H9 (cell line): ENCODE measurements around the gene SLC16A3. TPM values are rescaled to one million over a fixed set of nuclear protein-coding genes. Genes with fewer than 3 reads are reported as not detected.

Experiments used
- DNase-seq: peaks from one replicate; pipeline ENCODE4 v3.0.0-alpha.2; 2017
- H2AFZ ChIP-seq: one replicate; pipeline ENCODE4 v1.6.1; 2013; ENCODE audit warnings: mild to moderate bottlenecking, low read length, control low read depth, moderate library complexity
- H2AK5ac ChIP-seq: 2 replicates; pipeline ENCODE4 v1.6.1; 2013; ENCODE audit warnings: low read length, control low read depth, mixed read lengths; ENCODE audit not compliant: insufficient read length
- H2BK120ac ChIP-seq: one replicate; pipeline ENCODE4 v1.6.1; 2013; ENCODE audit warnings: low read depth, mild to moderate bottlenecking, low read length, control low read depth, inconsistent platforms; ENCODE audit not compliant: poor library complexity, severe bottlenecking
- H2BK12ac ChIP-seq: 2 replicates; pipeline ENCODE4 v1.6.1; 2013; ENCODE audit warnings: low read length, control low read depth, mixed read lengths, low read depth; ENCODE audit not compliant: insufficient read length
- H2BK15ac ChIP-seq: 2 replicates; pipeline ENCODE4 v1.6.1; 2013; ENCODE audit warnings: low read depth, low read length, control low read depth
- H2BK20ac ChIP-seq: one replicate; pipeline ENCODE4 v1.6.1; 2013; ENCODE audit warnings: low read depth, mild to moderate bottlenecking, low read length, control low read depth, inconsistent platforms; ENCODE audit not compliant: poor library complexity, severe bottlenecking
- H2BK5ac ChIP-seq: 2 replicates; pipeline ENCODE4 v1.6.1; 2013; ENCODE audit warnings: low read length, control low read depth, mixed read lengths; ENCODE audit not compliant: insufficient read length
- H3K14ac ChIP-seq: 2 replicates; pipeline ENCODE4 v1.6.1; 2013; ENCODE audit warnings: low read length, control low read depth; ENCODE audit not compliant: insufficient read depth
- H3K18ac ChIP-seq: 2 replicates; pipeline ENCODE4 v1.6.1; 2013; ENCODE audit warnings: low read depth, mild to moderate bottlenecking, mixed read lengths, low read length, control low read depth; ENCODE audit not compliant: insufficient read length
- H3K23ac ChIP-seq: 2 replicates; pipeline ENCODE4 v1.6.1; 2013; ENCODE audit warnings: low read length, control low read depth, mixed read lengths, low read depth; ENCODE audit not compliant: insufficient read length
- H3K23me2 ChIP-seq: 2 replicates; pipeline ENCODE4 v1.6.1; 2013; ENCODE audit warnings: low read depth, mild to moderate bottlenecking, mixed read lengths, low read length, control low read depth; ENCODE audit not compliant: insufficient read length, poor library complexity, severe bottlenecking
- H3K27ac ChIP-seq: 2 replicates; pipeline ENCODE4 v1.5.1; 2013; ENCODE audit warnings: low read length, control low read depth, mixed read lengths, low read depth; ENCODE audit not compliant: insufficient read length
- H3K27me3 ChIP-seq: 2 replicates; pipeline ENCODE4 v1.6.1; 2013; ENCODE audit warnings: low read length, control low read depth, inconsistent platforms; ENCODE audit not compliant: insufficient read depth
- H3K4ac ChIP-seq: 2 replicates; pipeline ENCODE4 v1.6.1; 2013; ENCODE audit warnings: low read depth, mild to moderate bottlenecking, control low read depth, inconsistent platforms, low read length, moderate library complexity
- H3K4me1 ChIP-seq: 2 replicates; pipeline ENCODE4 v1.6.1; 2013; ENCODE audit warnings: low read length, control low read depth, inconsistent platforms; ENCODE audit not compliant: insufficient read depth
- H3K4me2 ChIP-seq: 2 replicates; pipeline ENCODE4 v1.6.1; 2013; ENCODE audit warnings: low read length, control low read depth, mixed read lengths; ENCODE audit not compliant: insufficient read length, insufficient read depth
- H3K56ac ChIP-seq: 2 replicates; pipeline ENCODE4 v1.6.1; 2013; ENCODE audit warnings: low read depth, mild to moderate bottlenecking, mixed read lengths, low read length, control low read depth; ENCODE audit not compliant: insufficient read length
- H3K79me1 ChIP-seq: 2 replicates; pipeline ENCODE4 v1.6.1; 2013; ENCODE audit warnings: low read depth, mild to moderate bottlenecking, moderate library complexity, low read length, control low read depth, inconsistent platforms; ENCODE audit not compliant: insufficient read depth, poor library complexity, severe bottlenecking
- H3K79me2 ChIP-seq: 2 replicates; pipeline ENCODE4 v1.6.1; 2013; ENCODE audit warnings: low read length, control low read depth, inconsistent platforms; ENCODE audit not compliant: insufficient read depth
- H3K9ac ChIP-seq: 2 replicates; pipeline ENCODE4 v1.6.1; 2013; ENCODE audit warnings: low read length, control low read depth, mixed read lengths; ENCODE audit not compliant: insufficient read length; ENCODE audit errors: extremely low read depth
- H3K9me3 ChIP-seq: one replicate; pipeline ENCODE4 v1.6.1; 2013; ENCODE audit warnings: low read depth, low read length, inconsistent platforms; ENCODE audit not compliant: control insufficient read depth
- H3T11ph ChIP-seq: one replicate; pipeline ENCODE4 v1.6.1; 2013; ENCODE audit warnings: mild to moderate bottlenecking, low read length, control low read depth, inconsistent platforms
- H4K20me1 ChIP-seq: one replicate; pipeline ENCODE4 v1.6.1; 2013; ENCODE audit not compliant: control insufficient read depth, insufficient read length, insufficient read depth
- H4K5ac ChIP-seq: 2 replicates; pipeline ENCODE4 v1.6.1; 2013; ENCODE audit warnings: low read depth, mild to moderate bottlenecking, mixed read lengths, low read length, control low read depth; ENCODE audit not compliant: insufficient read length
- H4K8ac ChIP-seq: replicated peaks from 2 replicates; pipeline ENCODE4 v1.6.1; 2013; ENCODE audit warnings: low read length, control low read depth, mixed read lengths, low read depth; ENCODE audit not compliant: insufficient read length
- H4K91ac ChIP-seq: 2 replicates; pipeline ENCODE4 v1.6.1; 2013; ENCODE audit warnings: low read depth, mild to moderate bottlenecking, moderate library complexity, mixed read lengths, low read length, control low read depth; ENCODE audit not compliant: insufficient read length
- H3K27ac Mint-ChIP-seq, 3 experiments: 2 replicates in 2 of 3; 3 replicates in 1 of 3; pipeline ENCODE4 v1.8.0; 2020 to 2021; ENCODE audit warnings: mixed read lengths in 3 of 3, mild to moderate bottlenecking in 1 of 3, moderate library complexity in 1 of 3
- H3K27me3 Mint-ChIP-seq: 2 replicates; pipeline ENCODE4 v1.8.0; 2021; ENCODE audit warnings: low read depth, mild to moderate bottlenecking, moderate library complexity, mixed read lengths
- H3K36me3 Mint-ChIP-seq, 3 experiments: 2 replicates in 2 of 3; 3 replicates in 1 of 3; pipeline ENCODE4 v1.8.0; 2020 to 2021; ENCODE audit warnings: low read depth in 3 of 3, mixed read lengths in 3 of 3; ENCODE audit not compliant: insufficient read depth in 1 of 3
- H3K4me1 Mint-ChIP-seq, 2 experiments: 2 replicates each; pipeline ENCODE4 v1.8.0; 2020; ENCODE audit warnings: mixed read lengths in 2 of 2
- H3K4me3 Mint-ChIP-seq, 2 experiments: 2 replicates in 1 of 2; 3 replicates in 1 of 2; pipeline ENCODE4 v1.8.0; 2020 to 2021; ENCODE audit warnings: mild to moderate bottlenecking in 2 of 2, mixed read lengths in 2 of 2, moderate library complexity in 1 of 2
- H3K9me3 Mint-ChIP-seq, 2 experiments: 2 replicates in 1 of 2; 3 replicates in 1 of 2; pipeline ENCODE4 v1.8.0; 2020; ENCODE audit warnings: mild to moderate bottlenecking in 2 of 2, mixed read lengths in 2 of 2, moderate library complexity in 1 of 2
- WGBS: extraction: QIAGEN DNeasy Blood & Tissue Kit; methylation state at CpG from one replicate; pipeline ENCODE4 v1.1.7; 2013; ENCODE audit warnings: missing lambda C conversion rate, low lambda C conversion rate, mixed read lengths; ENCODE audit not compliant: insufficient read length; ENCODE audit errors: extremely low coverage; 5-methylcytosine and 5-hydroxymethylcytosine counted together
- total RNA-seq: library from RNA; stranded (reverse); gene quantifications from 2 replicates; pipeline ENCODE4 v1.2.1, GENCODE V29; 2021
- TF ChIP-seq, protein P1 (sequence below): fragments of 200-600 bp; sonication (generic); conservative IDR thresholded peaks from 3 replicates; pipeline ENCODE4 v1.8.0; 2021; ENCODE audit warnings: antibody characterized with exemption, mild to moderate bottlenecking

SLC16A3 gene
- total RNA-seq, 1 experiment from 2014 or later, result 28.4 TPM

- no peak overlapping the region; a peak in 1 of 5 replicates for H3K4me3 Mint-ChIP-seq
- Histone ChIP-seq H3K9me3 (no peaks in the 10 kb centered on the region), H4K8ac (no peak overlapping the region), H3K23ac (no peak overlapping the region), H3K4ac (no peak overlapping the region), H3K79me1 (no peaks in the 10 kb centered on the region), H4K91ac (no peak overlapping the region), H3K4me2 (no peak overlapping the region), H3K18ac (no peak overlapping the region), H2BK12ac (no peak overlapping the region), H3T11ph (no peak overlapping the region), H3K4me1 (peaks cover under 1% of the 10 kb centered on the region; the same call in 1 of the 2 replicates), H2BK5ac (no peak overlapping the region), H4K20me1 (peaks cover 4% of the 10 kb centered on the region), H4K5ac (no peak overlapping the region), H2BK20ac (no peak overlapping the region), H2AFZ (no peak overlapping the region), H2BK15ac (no peak overlapping the region), H3K79me2 (no peaks in the 10 kb centered on the region), H3K14ac (no peak overlapping the region; the same call in 1 of the 2 replicates), H2AK5ac (no peak overlapping the region), H3K27me3 (no peaks in the 10 kb centered on the region), H3K27ac (no peak overlapping the region), H2BK120ac (no peak overlapping the region), H3K23me2 (no peaks in the 10 kb centered on the region), H3K9ac (no peak overlapping the region), H3K56ac (no peak overlapping the region)
- TF ChIP-seq, protein P1, sequence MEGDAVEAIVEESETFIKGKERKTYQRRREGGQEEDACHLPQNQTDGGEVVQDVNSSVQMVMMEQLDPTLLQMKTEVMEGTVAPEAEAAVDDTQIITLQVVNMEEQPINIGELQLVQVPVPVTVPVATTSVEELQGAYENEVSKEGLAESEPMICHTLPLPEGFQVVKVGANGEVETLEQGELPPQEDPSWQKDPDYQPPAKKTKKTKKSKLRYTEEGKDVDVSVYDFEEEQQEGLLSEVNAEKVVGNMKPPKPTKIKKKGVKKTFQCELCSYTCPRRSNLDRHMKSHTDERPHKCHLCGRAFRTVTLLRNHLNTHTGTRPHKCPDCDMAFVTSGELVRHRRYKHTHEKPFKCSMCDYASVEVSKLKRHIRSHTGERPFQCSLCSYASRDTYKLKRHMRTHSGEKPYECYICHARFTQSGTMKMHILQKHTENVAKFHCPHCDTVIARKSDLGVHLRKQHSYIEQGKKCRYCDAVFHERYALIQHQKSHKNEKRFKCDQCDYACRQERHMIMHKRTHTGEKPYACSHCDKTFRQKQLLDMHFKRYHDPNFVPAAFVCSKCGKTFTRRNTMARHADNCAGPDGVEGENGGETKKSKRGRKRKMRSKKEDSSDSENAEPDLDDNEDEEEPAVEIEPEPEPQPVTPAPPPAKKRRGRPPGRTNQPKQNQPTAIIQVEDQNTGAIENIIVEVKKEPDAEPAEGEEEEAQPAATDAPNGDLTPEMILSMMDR, result no peak
- H3K4me1 Mint-ChIP-seq, result peaks cover 14 to 27% of the 10 kb centered on the region in 2 experiments
- no peak overlapping the region for H3K27ac Mint-ChIP-seq
- WGBS, result no CpG with 5 or more reads among the region's 13 CpGs
- peaks cover 17% of the 10 kb centered on the region for H3K27me3 Mint-ChIP-seq
- H3K36me3 Mint-ChIP-seq, result no peaks in the 10 kb centered on the region
- no peak for DNase-seq
- peaks cover 0 to 10% of the 10 kb centered on the region in 2 experiments; a peak in 3 of 5 replicates for H3K9me3 Mint-ChIP-seq
Measured at GRCh38 chr17:82283208-82283749, 54.4 kb downstream of the SLC16A3 start.
